VCaP (cell line): ENCODE results near the gene NUDT6.

Experiments used
- H3K27ac ChIP-seq: fragments of 450-650 bp; 2 replicates; pipeline ENCODE4 v1.5.1; 2017
- CTCF ChIP-seq: fragments of 450-650 bp; conservative IDR thresholded peaks from 2 replicates; pipeline ENCODE4 v1.5.1; 2017; ENCODE audit warnings: mild to moderate bottlenecking, moderate library complexity

NUDT6 gene

GRCh38 chr4:122930862-122931261 is 8.5 kb upstream of the NUDT6 start:
- no peak overlapping the region for H3K27ac ChIP-seq
- TF ChIP-seq CTCF, result peak; percentile 77

GRCh38 chr4:122928930-122929329 is 6.5 kb upstream of the NUDT6 start:
- TF ChIP-seq CTCF, result no peak

GRCh38 chr4:122922877-122923511 is 597 bp upstream of the NUDT6 start:
- no peak for TF ChIP-seq CTCF
- peak overlapping the region; percentile 85 for H3K27ac ChIP-seq

More at GRCh38 chr4:122928930-122929329, 6.5 kb upstream of the NUDT6 start:
- H3K27ac ChIP-seq, result no peak overlapping the region

GRCh38 chr4:122921300-122921699 is 1.1 kb downstream of the NUDT6 start:
- TF ChIP-seq CTCF, result no peak
- H3K27ac ChIP-seq, result peak overlapping the region; percentile 85

- H3K27ac ChIP-seq, result no peak overlapping the region
- no peak for TF ChIP-seq CTCF
These were observed 1.9 kb downstream of the NUDT6 start for GRCh38 chr4:122920473-122920872.

GRCh38 chr4:122917731-122918130 is 4.7 kb downstream of the NUDT6 start:
- no peak overlapping the region for H3K27ac ChIP-seq
- TF ChIP-seq CTCF, result no peak

GRCh38 chr4:122914938-122915337 is 7.5 kb downstream of the NUDT6 start:
- TF ChIP-seq CTCF, result no peak
- no peak overlapping the region for H3K27ac ChIP-seq
